ENCODE data around the gene ZDBF2.

The ZDBF2 gene

DNA sequence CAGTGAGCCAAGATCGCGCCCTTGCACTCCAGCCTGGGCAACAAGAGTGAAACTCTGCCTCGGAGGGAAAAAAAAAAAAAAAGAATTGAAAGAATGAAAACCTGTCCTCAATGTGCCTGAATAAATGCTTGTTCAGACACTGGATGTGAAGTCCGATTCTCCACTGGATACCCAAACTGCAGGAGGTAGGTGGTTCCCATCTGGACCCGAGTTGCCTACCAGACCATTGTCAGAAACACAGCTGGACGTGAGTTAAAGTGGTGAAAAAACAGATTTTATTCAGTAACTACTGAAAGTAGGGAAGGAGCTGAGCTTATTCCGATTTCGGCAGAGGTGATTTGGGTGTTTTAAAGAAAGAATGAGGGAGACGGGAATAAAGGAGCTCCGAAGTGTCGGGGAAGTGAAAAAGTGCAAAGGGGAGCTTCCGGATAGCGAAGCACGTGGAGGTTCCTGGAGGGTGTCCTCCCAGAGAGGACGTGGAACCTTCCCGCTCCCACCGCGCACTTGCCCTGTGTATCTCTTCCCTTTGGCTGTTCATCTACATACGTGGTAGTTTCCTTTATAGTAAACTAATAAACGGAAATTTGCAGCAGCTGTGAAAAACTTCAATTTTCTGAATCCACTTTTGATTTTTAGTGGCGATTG is 10.4 kb upstream of the ZDBF2 start:
- TF ChIP-seq, protein P1, sequence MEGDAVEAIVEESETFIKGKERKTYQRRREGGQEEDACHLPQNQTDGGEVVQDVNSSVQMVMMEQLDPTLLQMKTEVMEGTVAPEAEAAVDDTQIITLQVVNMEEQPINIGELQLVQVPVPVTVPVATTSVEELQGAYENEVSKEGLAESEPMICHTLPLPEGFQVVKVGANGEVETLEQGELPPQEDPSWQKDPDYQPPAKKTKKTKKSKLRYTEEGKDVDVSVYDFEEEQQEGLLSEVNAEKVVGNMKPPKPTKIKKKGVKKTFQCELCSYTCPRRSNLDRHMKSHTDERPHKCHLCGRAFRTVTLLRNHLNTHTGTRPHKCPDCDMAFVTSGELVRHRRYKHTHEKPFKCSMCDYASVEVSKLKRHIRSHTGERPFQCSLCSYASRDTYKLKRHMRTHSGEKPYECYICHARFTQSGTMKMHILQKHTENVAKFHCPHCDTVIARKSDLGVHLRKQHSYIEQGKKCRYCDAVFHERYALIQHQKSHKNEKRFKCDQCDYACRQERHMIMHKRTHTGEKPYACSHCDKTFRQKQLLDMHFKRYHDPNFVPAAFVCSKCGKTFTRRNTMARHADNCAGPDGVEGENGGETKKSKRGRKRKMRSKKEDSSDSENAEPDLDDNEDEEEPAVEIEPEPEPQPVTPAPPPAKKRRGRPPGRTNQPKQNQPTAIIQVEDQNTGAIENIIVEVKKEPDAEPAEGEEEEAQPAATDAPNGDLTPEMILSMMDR (IDR thresholded peaks at IDR 0.05; ENCODE audit: extremely low read depth, missing control alignments) = no peak
- no peak for DNase-seq (ENCODE audit: low spot score)

DNA sequence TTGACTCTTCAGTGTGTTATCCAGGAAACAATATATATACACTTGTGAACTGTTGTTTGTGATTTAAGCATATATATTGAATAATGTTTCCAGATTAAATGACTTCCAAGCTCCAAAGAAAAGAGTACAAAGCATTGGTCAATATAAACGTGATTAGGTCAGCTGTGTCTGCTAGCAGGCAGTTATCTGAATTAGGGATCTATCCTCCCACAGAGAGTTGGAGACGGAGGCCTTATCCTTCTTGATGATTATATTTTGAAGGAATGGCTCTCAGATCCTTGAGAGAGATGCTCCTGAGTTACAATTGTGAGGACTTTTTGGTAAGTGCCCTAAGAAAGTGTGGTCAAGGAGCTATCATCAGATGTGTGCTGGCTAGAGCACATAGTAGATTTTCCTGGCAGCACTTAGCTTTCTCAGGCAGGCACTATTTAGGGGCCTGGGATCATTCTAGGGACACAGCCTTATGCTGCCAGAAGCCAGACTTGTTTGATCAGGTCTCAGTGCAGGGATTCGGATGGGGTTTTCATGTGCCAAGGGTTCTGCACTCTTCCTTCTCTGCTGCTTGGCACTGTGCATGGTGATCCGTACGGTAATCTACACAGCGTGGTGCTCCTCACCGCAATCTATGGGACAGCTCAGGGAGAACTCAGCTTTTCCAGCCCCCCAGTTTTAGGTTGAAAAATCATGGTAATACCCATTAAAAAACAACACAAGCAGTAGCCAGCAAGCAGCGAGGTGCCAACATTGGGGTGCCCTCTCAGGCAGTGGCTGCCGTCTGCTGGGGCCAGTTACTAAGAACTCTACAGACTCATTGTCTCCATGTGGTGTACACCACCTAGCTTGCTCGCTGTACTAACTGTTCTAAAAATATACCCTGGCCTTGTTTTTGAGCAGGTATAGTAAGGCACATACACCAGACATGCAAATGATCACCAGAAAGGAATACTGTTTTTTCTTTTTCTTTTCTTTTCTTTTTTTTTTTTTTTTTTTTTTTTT is 8.0 kb upstream of the ZDBF2 start:
- TF ChIP-seq, protein P1 (IDR thresholded peaks at IDR 0.05; ENCODE audit: extremely low read depth, missing control alignments) = no peak
- DNase-seq (ENCODE audit: low spot score) = no peak

DNA sequence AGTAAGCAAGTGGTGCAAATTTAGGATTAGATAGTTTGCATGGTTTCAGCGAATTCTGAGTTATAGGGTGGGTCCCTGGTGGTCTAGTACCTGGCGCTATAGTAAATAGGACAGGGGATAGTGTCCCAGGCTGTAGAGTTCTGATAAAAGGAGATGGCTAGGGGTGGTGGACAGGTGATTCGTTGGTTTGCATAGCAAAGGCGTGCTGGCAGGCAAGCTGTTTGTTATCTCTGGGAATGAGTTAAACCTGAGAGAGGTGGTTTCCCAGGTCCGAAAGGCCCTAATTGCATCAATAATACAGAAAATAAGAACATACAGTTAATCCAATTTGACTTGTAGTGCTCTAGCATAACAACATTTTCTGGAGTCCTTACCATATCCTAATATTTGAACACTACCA is 6.9 kb upstream of the ZDBF2 start:
- TF ChIP-seq, protein P1 (IDR thresholded peaks at IDR 0.05; ENCODE audit: extremely low read depth, missing control alignments) = no peak
- DNase-seq (ENCODE audit: low spot score) = no peak

DNA sequence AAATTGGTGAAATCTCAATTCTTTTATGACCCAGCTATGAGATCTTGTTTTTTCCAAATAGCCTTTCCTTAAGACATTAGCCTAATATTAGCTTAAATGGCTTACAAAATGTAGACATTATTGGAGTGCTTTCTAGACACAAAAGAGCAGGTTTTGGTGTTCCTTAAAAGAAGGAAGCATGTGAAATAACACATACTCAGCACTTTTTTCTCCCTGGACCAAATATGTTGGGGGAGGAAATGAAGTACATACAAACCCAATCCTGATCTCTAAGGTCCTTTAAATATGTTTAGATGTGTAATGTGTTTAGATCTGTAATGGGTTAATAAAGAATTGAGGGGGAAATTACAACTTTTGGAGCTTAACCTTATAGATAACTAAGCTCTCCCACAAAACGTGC is 3.4 kb upstream of the ZDBF2 start:
- DNase-seq (ENCODE audit: low spot score) = no peak
- TF ChIP-seq, protein P1 (IDR thresholded peaks at IDR 0.05; ENCODE audit: extremely low read depth, missing control alignments) = no peak

DNA sequence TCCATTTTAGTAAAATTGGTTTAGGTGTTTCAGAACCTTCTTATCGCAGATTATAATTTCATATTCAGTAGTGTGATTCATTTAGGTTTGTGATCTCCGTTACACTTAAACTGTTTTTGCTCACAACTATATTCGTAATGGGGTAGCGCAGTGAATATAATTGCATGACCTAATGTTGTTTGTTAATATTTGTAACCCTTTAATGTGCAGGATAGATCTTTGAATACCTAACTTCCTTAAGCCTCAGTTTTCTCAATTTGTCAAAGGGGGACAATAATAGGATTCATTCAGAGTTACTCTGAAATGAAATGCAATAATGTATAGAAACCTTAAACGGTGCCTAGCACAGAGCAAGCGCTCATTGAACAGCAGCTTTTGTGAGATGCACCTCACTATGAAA is 558 bp upstream of the ZDBF2 start:
- TF ChIP-seq, protein P1 (IDR thresholded peaks at IDR 0.05; ENCODE audit: extremely low read depth, missing control alignments) = no peak
- DNase-seq (ENCODE audit: low spot score) = no peak

DNA sequence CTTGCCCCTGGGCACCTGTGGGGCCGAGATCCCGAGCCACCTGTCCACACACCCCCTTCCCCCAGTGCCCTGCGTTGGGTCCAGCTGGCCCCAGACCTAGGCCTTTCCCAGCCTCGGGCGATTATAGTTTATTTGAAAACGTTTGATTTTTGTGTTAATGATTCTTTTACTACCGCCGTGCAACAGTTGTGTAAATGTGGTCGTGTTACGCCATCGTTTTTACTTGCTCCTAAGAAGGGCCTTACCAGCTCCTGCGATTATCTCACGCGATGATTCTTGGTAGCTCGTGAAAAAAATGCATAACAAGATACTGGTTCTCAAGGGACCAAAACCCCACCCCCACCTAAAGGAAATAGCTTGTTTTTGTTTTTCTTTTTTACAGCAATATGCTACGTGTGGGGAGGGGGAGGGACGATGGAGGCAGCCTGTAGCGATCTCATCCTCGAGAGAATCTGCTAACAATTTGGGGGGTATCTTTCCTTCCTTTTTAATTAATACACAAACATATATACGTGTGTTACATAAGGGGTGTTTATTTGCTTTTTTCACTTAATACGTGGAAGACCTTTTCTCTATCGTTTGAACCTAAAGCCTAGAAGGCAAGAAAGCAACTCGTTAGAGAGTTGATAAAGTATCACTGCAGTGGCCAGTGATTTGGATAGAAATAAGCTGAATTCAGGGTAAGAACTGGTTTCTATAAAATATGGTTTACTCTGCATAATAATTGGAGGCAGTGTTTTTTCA is 1.0 kb downstream of the ZDBF2 start:
- TF ChIP-seq, protein P1 (IDR thresholded peaks at IDR 0.05; ENCODE audit: extremely low read depth, missing control alignments) = no peak
- DNase-seq (ENCODE audit: low spot score) = peak; percentile 70
